SK-N-SH (cell line): Measurements from ENCODE around the gene CNTFR. TPM values are rescaled to one million over a fixed set of nuclear protein-coding genes. Genes with fewer than 3 reads are reported as not detected.
A peak's percentile ranks its signal among the peaks of the same experiment; 100 is the strongest.

ENCODE experiments used
- CTCF ChIA-PET: fragments of 300-600, 350-600 bp; formaldehyde crosslinking; extraction: SDS; loops from one replicate; lab custom pipeline; 2021; lab: Yijun Ruan, JAX
- POLR2A ChIA-PET: fragments of 350-600 bp; sonication (Branson Sonifier 250); formaldehyde crosslinking; extraction: SDS; loops from one replicate; lab custom pipeline; 2020; ENCODE audit warnings: antibody characterized with exemption, inconsistent platforms; lab: Yijun Ruan, JAX
- DNase-seq: peaks from one replicate; pipeline ENCODE4 v3.0.0; 2012
- H2AFZ ChIP-seq: fragments of 200-600 bp; sonication (generic); 2 replicates; pipeline ENCODE4 v1.8.1; 2016; ENCODE audit warnings: antibody characterized with exemption, mild to moderate bottlenecking, low read depth
- H3F3A ChIP-seq: fragments of 200-600 bp; sonication (generic); replicated peaks from 2 replicates; pipeline ENCODE3; 2016; ENCODE audit warnings: antibody characterized with exemption, mild to moderate bottlenecking; ENCODE audit not compliant: insufficient read depth
- H3K27ac ChIP-seq, 2 experiments: fragments of 200-500 bp in 1 of 2; fragments of 200-600 bp in 1 of 2; sonication (Bioruptor generic) in 1 of 2; sonication (generic), shearing (Covaris generic) in 1 of 2; 2 replicates each; pipeline versions ENCODE4 v1.5.1 to v1.6.1; 2014 to 2016; ENCODE audit warnings: low read depth in 2 of 2, inconsistent platforms in 1 of 2, low read length in 1 of 2, mild to moderate bottlenecking in 1 of 2, mixed read lengths in 1 of 2
- H3K27me3 ChIP-seq: fragments of 200-600 bp; sonication (generic), shearing (Covaris generic); 2 replicates; pipeline ENCODE4 v1.6.1; 2016; ENCODE audit warnings: mixed run types; ENCODE audit not compliant: insufficient read depth
- H3K36me3 ChIP-seq, 2 experiments: fragments of 200-500 bp in 1 of 2; fragments of 200-600 bp in 1 of 2; sonication (Bioruptor generic) in 1 of 2; sonication (generic) in 1 of 2; replicated peaks in 1 of 2; 2 replicates each; pipeline versions ENCODE3 to v1.5.1; 2014 to 2016; ENCODE audit warnings: low read length in 1 of 2, mild to moderate bottlenecking in 1 of 2; ENCODE audit not compliant: insufficient read depth in 2 of 2, control insufficient read depth in 1 of 2
- H3K4me1 ChIP-seq, 2 experiments: fragments of 200-500 bp in 1 of 2; fragments of 200-600 bp in 1 of 2; sonication (Bioruptor generic) in 1 of 2; sonication (generic), shearing (Covaris generic) in 1 of 2; 2 replicates each; pipeline versions ENCODE4 v1.5.1 to v1.6.1; 2014 to 2016; ENCODE audit warnings: low read depth in 1 of 2, low read length in 1 of 2, mixed run types in 1 of 2; ENCODE audit not compliant: insufficient read depth in 2 of 2, control insufficient read depth in 1 of 2
- H3K4me2 ChIP-seq: fragments of 200-600 bp; sonication (generic), shearing (Covaris generic); 2 replicates; pipeline ENCODE4 v1.6.1; 2017; ENCODE audit warnings: mixed run types
- H3K4me3 ChIP-seq, 2 experiments: fragments of 200-500 bp in 1 of 2; fragments of 200-600 bp in 1 of 2; sonication (Bioruptor generic) in 1 of 2; sonication (generic), shearing (Covaris generic) in 1 of 2; 2 replicates each; pipeline versions ENCODE4 v1.5.1 to v1.8.1; 2014 to 2016; ENCODE audit warnings: low read depth in 2 of 2, inconsistent platforms in 1 of 2, low read length in 1 of 2, mild to moderate bottlenecking in 1 of 2, mixed read lengths in 1 of 2, moderate library complexity in 1 of 2
- H3K79me2 ChIP-seq: fragments of 200-600 bp; sonication (generic); 2 replicates; pipeline ENCODE4 v1.8.1; 2017; ENCODE audit warnings: mild to moderate bottlenecking; ENCODE audit not compliant: insufficient read depth
- H3K9ac ChIP-seq: fragments of 200-600 bp; sonication (generic); 2 replicates; pipeline ENCODE4 v1.6.1; 2017; ENCODE audit warnings: mixed run types
- H3K9me2 ChIP-seq: fragments of 200-600 bp; sonication (generic); 2 replicates; pipeline ENCODE4 v1.6.1; 2017; ENCODE audit warnings: mixed run types
- H3K9me3 ChIP-seq: fragments of 200-600 bp; sonication (generic); 2 replicates; pipeline ENCODE4 v1.6.1; 2017; ENCODE audit warnings: mixed run types, mild to moderate bottlenecking, moderate library complexity
- H4K20me1 ChIP-seq: fragments of 200-600 bp; sonication (generic); 2 replicates; pipeline ENCODE4 v1.6.1; 2017; ENCODE audit warnings: mild to moderate bottlenecking, mixed run types; ENCODE audit not compliant: insufficient read depth
- ELF1 ChIP-seq: IDR thresholded peaks from 2 replicates; pipeline ENCODE4 v1.4.0; 2012
- EP300 ChIP-seq, 2 experiments: IDR thresholded peaks; 2 replicates each; pipeline versions ENCODE4 v1.4.0 to v1.6.1; 2012; ENCODE audit warnings: borderline replicate concordance in 1 of 2, low read depth in 1 of 2, low read length in 1 of 2
- FOXJ3 ChIP-seq: sonication (generic); formaldehyde crosslinking; IDR thresholded peaks from 2 replicates; pipeline ENCODE4 v1.5.1; 2020; ENCODE audit warnings: mild to moderate bottlenecking, missing genetic modification reagents
- FOXM1 ChIP-seq: IDR thresholded peaks from 2 replicates; pipeline ENCODE4 v1.4.0; 2012; ENCODE audit warnings: low read depth, mild to moderate bottlenecking
- GABPA ChIP-seq: IDR thresholded peaks from 2 replicates; pipeline ENCODE4 v1.4.0; 2012; ENCODE audit warnings: low read depth, mild to moderate bottlenecking
- GATA2 ChIP-seq: sonication (generic); formaldehyde crosslinking; IDR thresholded peaks from 2 replicates; pipeline ENCODE4 v1.5.0; 2020; ENCODE audit warnings: mild to moderate bottlenecking, missing genetic modification reagents
- MEF2A ChIP-seq: IDR thresholded peaks from 2 replicates; pipeline ENCODE4 v1.4.0; 2012; ENCODE audit warnings: low read depth, borderline replicate concordance
- MXI1 ChIP-seq: IDR thresholded peaks from 2 replicates; pipeline ENCODE4 v1.6.1; 2012; ENCODE audit warnings: mild to moderate bottlenecking, low read depth, low read length, improper control_type of control experiment
- POLR2AphosphoS5 ChIP-seq: IDR thresholded peaks from 2 replicates; pipeline ENCODE4 v1.6.1; 2012; ENCODE audit warnings: low read depth, low read length
- RCOR1 ChIP-seq: fragments of 150-350 bp; IDR thresholded peaks from 2 replicates; pipeline ENCODE4 v1.6.1; 2017; ENCODE audit warnings: antibody characterized with exemption, low read length
- RFX5 ChIP-seq: IDR thresholded peaks from 2 replicates; pipeline ENCODE4 v1.6.1; 2012; ENCODE audit warnings: mild to moderate bottlenecking, improper control_type of control experiment, low read length
- RXRA ChIP-seq: IDR thresholded peaks from 2 replicates; pipeline ENCODE4 v1.4.0; 2012; ENCODE audit warnings: low read depth, mild to moderate bottlenecking, borderline replicate concordance
- SIN3A ChIP-seq: IDR thresholded peaks from 2 replicates; pipeline ENCODE4 v1.6.1; 2012; ENCODE audit warnings: low read depth, mild to moderate bottlenecking, low read length, moderate library complexity, borderline replicate concordance
- TCF12 ChIP-seq: IDR thresholded peaks from 2 replicates; pipeline ENCODE4 v1.4.0; 2012
- TEAD4 ChIP-seq: IDR thresholded peaks from 2 replicates; pipeline ENCODE4 v1.4.0; 2012; ENCODE audit warnings: mild to moderate bottlenecking, borderline replicate concordance; ENCODE audit not compliant: insufficient read depth
- USF1 ChIP-seq: IDR thresholded peaks from 2 replicates; pipeline ENCODE4 v1.4.0; 2012; ENCODE audit warnings: low read depth, borderline replicate concordance
- USF2 ChIP-seq: fragments of 150-350 bp; IDR thresholded peaks from 2 replicates; pipeline ENCODE4 v1.6.1; 2017; ENCODE audit warnings: antibody characterized with exemption, low read length, low read depth, borderline replicate concordance
- YY1 ChIP-seq: IDR thresholded peaks from 2 replicates; pipeline ENCODE4 v1.4.0; 2012; ENCODE audit warnings: low read depth, mild to moderate bottlenecking
- ZBTB33 ChIP-seq: IDR thresholded peaks from 2 replicates; pipeline ENCODE4 v1.4.0; 2012; ENCODE audit warnings: low read depth, borderline replicate concordance
- WGBS: methylation state at CpG from one replicate; pipeline ENCODE4 v1.1.6; 2017; ENCODE audit warnings: low lambda C conversion rate; 5-methylcytosine and 5-hydroxymethylcytosine counted together
- polyA plus RNA-seq, 3 experiments: library from polyadenylated mRNA; depleted of rRNA; stranded (reverse); fragments of >200 nt; gene quantifications; 2 replicates each; pipeline ENCODE4 v1.2.3, GENCODE V29; 2012
- TF ChIP-seq, protein P1 (sequence below): IDR thresholded peaks from 2 replicates; pipeline ENCODE4 v1.4.0; 2012; ENCODE audit warnings: low read depth

CNTFR gene
- polyA plus RNA-seq, 1 of the 3 experiments (the other 2 are of a cell fraction) = 1.8 TPM

DNA sequence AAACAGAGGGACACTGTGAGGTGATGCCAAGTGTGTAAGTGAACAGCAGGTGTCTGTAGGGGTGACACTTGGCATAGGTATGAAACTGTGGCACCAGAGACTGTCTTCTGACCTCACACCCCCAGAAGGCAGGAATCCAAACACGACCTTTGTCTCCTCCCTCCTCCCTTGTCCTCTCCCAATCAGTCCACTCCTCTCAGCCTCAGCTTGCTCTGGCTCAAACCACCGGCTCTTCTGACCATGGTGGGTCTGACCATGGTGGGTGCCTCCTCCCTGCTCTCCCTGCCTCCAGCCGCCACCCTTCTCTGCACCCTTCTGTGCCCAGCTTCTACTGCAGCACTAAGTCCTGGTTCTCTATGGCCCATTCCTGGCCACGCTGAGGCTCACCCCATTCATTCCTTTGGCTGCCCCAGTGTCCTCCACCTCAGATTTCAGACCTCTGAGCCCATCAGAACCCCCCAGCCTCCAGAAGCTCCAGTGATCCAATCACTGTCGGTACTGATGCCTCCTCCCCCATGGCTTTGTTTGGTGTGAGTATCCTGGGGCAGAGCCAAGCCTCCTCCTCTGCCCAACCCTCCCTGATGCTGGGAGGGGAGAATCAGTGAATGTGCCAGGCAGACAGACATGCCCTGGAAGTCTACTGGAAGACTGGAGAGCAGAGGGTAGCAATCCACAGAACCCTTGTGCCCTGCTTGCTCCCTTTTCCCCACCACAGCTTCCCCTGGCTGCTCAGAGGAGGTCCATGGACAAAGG is 41.1 kb upstream of the CNTFR start:
- peaks cover 21% of the 10 kb centered on the region; the same call in 1 of the 2 replicates for H3K27me3 ChIP-seq
- ChIA-PET POLR2A (no interaction called here), CTCF (interaction anchor here (1.2 to 12.3 kb wide), 8 partner anchors 16 to 83 kb away, joined by 4 to 256 read pairs (median 6); partner anchors contain the start of genes GALT and RPP25L)
- DNase-seq = no peak
- H2AFZ ChIP-seq = no peak overlapping the region
- peaks cover 4% of the 10 kb centered on the region; the same call in 1 of the 2 replicates for H3K79me2 ChIP-seq
- H3K9me3 ChIP-seq = no peaks in the 10 kb centered on the region
- H3F3A ChIP-seq = no peaks in the 10 kb centered on the region
- no peak overlapping the region for H3K27ac ChIP-seq
- TF ChIP-seq POLR2AphosphoS5 = no peak
- TF ChIP-seq FOXJ3 (CRISPR knock-in tag) = no peak
- no peak for TF ChIP-seq TEAD4
- no peak for TF ChIP-seq RFX5
- TF ChIP-seq SIN3A = no peak
- no peak for TF ChIP-seq TCF12
- no peak overlapping the region for H3K4me2 ChIP-seq
- no peak overlapping the region for H3K9ac ChIP-seq
- H3K4me3 ChIP-seq = no peak overlapping the region
- H3K36me3 ChIP-seq = peaks cover 0 to 5% of the 10 kb centered on the region in 2 experiments
- H4K20me1 ChIP-seq = 0 out of 2 replicates have a peak, but pooled peaks cover 3% of the 10 kb centered on the region
- peaks cover 0 to 10% of the 10 kb centered on the region in 2 experiments; a peak in 1 of 4 replicates for H3K4me1 ChIP-seq
- H3K9me2 ChIP-seq = no peaks in the 10 kb centered on the region
- 60% methylated on average over 5 of the region's 5 CpGs for WGBS

DNA sequence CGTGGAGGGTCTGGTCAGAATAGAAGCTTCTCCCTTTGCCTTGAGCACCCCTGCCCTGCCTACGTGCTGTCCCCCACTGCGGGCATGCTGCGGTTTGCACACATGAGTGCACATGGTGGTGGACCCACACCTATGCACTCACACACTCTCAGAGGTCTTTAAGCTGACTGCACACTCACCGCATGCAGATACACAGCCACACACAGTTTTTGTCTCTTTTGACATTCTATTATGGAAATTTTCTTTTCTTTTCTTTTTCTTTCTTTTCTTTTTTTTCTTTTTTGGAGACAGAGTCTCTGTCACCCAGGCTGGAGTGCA is 39.9 kb upstream of the CNTFR start:
- peaks cover 21% of the 10 kb centered on the region; the same call in 1 of the 2 replicates for H3K27me3 ChIP-seq
- TF ChIP-seq EP300 (IDR thresholded peaks at IDR 0.05; ENCODE audit: borderline replicate concordance in 1 of 2, low read depth in 1 of 2, low read length in 1 of 2) (no peak), MEF2A (no peak), RCOR1 (no peak), YY1 (no peak), ZBTB33 (no peak), USF2 (no peak), GABPA (no peak), RXRA (no peak), GATA2 (no peak), MXI1 (no peak), USF1 (no peak), FOXM1 (no peak), ELF1 (no peak)
- TF ChIP-seq, protein P1, sequence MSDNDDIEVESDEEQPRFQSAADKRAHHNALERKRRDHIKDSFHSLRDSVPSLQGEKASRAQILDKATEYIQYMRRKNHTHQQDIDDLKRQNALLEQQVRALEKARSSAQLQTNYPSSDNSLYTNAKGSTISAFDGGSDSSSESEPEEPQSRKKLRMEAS = no peak

More for the DNA sequence above, 39.9 kb upstream of the CNTFR start:
- Histone ChIP-seq H3K36me3 (no peaks in the 10 kb centered on the region), H3K9me3 (no peaks in the 10 kb centered on the region), H3K9me2 (no peaks in the 10 kb centered on the region), H3K9ac (no peak overlapping the region), H4K20me1 (0 out of 2 replicates have a peak, but pooled peaks cover 3% of the 10 kb centered on the region), H3K4me3 (peak overlapping the region; percentile 44 to 52; a peak in 1 of 4 replicates), H3K79me2 (no peaks in the 10 kb centered on the region), H2AFZ (no peak overlapping the region), H3F3A (no peaks in the 10 kb centered on the region), H3K4me1 (peaks cover 0 to 8% of the 10 kb centered on the region in 2 experiments; a peak in 1 of 4 replicates), H3K27ac (no peak overlapping the region), H3K4me2 (peak overlapping the region; percentile 78; the same call in 1 of the 2 replicates)
- 68% methylated on average over 2 of the region's 5 CpGs for WGBS
- ChIA-PET POLR2A (interaction anchor here (1.2 kb wide), 1 partner anchor 9 kb away, joined by 3 read pairs; no protein-coding TSS in a partner anchor), CTCF (interaction anchor here (0.6 to 12.3 kb wide), 8 partner anchors 14 to 82 kb away, joined by 3 to 256 read pairs (median 6); partner anchors contain the start of genes GALT and RPP25L)
- no peak for DNase-seq
